Vagina (tissue), 2 donors: ENCODE data around the gene TRIM56. TPM values are rescaled to one million over a fixed set of nuclear protein-coding genes. Genes with fewer than 3 reads are reported as not detected.
"Not testable (repeated sequence)": the region's sequence is repeated elsewhere in the genome, so short reads cannot be mapped to it uniquely, and the experiment has no call there.

Experiments
- DNase-seq, 2 donors: peaks; one replicate each; pipeline ENCODE4 v3.0.0-alpha.2; 2017; ENCODE audit errors: extremely low spot score in 2 of 2
- H3K27ac ChIP-seq: fragments of 200-600 bp; sonication (generic); one replicate; pipeline ENCODE4 v1.5.1; 2019
- H3K27me3 ChIP-seq: fragments of 200-600 bp; sonication (generic); one replicate; pipeline ENCODE4 v1.5.1; 2019
- H3K36me3 ChIP-seq, 2 donors: fragments of 200-600 bp; sonication (generic); one replicate each; pipeline ENCODE4 v1.5.1; 2017 to 2019
- H3K4me1 ChIP-seq: fragments of 200-600 bp; sonication (generic); one replicate; pipeline ENCODE4 v1.5.1; 2019
- H3K4me3 ChIP-seq, 2 donors: fragments of 200-600 bp; sonication (generic); 1 replicate in 1 of 2; 2 replicates in 1 of 2; pipeline ENCODE4 v1.5.1; 2016 to 2019
- H3K9me3 ChIP-seq: fragments of 200-600 bp; sonication (generic); one replicate; pipeline ENCODE4 v1.5.1; 2019
- CTCF ChIP-seq, 3 experiments: fragments of 450-650 bp in 2 of 3; fragments of 200-600 bp in 1 of 3; sonication (generic) in 1 of 3; IDR thresholded peaks; one replicate each; pipeline ENCODE4 v1.5.1; 2017 to 2019; ENCODE audit warnings: antibody characterized with exemption in 3 of 3, mild to moderate bottlenecking in 2 of 3, moderate library complexity in 2 of 3
- POLR2A ChIP-seq, 2 donors: fragments of 450-650 bp; IDR thresholded peaks; one replicate each; pipeline ENCODE4 v1.6.1; 2017; ENCODE audit warnings: antibody characterized with exemption in 2 of 2, mild to moderate bottlenecking in 2 of 2, moderate library complexity in 2 of 2
- POLR2AphosphoS5 ChIP-seq, 2 donors: sonication (generic); formaldehyde crosslinking; IDR thresholded peaks; one replicate each; pipeline ENCODE4 v1.9.0; 2017; ENCODE audit warnings: antibody characterized with exemption in 2 of 2, mild to moderate bottlenecking in 2 of 2, low read depth in 1 of 2; ENCODE audit not compliant: insufficient read depth in 1 of 2
- intact Hi-C: fragments of 100-400 bp; cut with DNase I; formaldehyde crosslinking; loops from one replicate; pipeline ENCODE4 v1.15.1; 2023
- total RNA-seq: library from RNA; depleted of rRNA; stranded (reverse); fragments of >200 nt; gene quantifications from one replicate; pipeline ENCODE4 v1.2.3, GENCODE V29; 2016

TRIM56 gene, protein sequence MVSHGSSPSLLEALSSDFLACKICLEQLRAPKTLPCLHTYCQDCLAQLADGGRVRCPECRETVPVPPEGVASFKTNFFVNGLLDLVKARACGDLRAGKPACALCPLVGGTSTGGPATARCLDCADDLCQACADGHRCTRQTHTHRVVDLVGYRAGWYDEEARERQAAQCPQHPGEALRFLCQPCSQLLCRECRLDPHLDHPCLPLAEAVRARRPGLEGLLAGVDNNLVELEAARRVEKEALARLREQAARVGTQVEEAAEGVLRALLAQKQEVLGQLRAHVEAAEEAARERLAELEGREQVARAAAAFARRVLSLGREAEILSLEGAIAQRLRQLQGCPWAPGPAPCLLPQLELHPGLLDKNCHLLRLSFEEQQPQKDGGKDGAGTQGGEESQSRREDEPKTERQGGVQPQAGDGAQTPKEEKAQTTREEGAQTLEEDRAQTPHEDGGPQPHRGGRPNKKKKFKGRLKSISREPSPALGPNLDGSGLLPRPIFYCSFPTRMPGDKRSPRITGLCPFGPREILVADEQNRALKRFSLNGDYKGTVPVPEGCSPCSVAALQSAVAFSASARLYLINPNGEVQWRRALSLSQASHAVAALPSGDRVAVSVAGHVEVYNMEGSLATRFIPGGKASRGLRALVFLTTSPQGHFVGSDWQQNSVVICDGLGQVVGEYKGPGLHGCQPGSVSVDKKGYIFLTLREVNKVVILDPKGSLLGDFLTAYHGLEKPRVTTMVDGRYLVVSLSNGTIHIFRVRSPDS
- 19.4 TPM for total RNA-seq

GRCh38 chr7:101085162-101085964 lies at the start of gene TRIM56:
Gene TRIM56, plus strand, starts transcription at chr7:101085481. Its CDS starts 1,832 bp downstream, at chr7:101087313.
- TF ChIP-seq POLR2AphosphoS5 (IDR thresholded peaks at IDR 0.05; ENCODE audit: insufficient read depth in 1 of 2, low read depth in 1 of 2) (peak; percentile 40 to 85), CTCF (IDR thresholded peaks at IDR 0.05) (no peak), POLR2A (IDR thresholded peaks at IDR 0.05) (peak in 1 of 2 donors; percentile 47)
- Histone ChIP-seq H3K9me3 (no peaks in the 10 kb centered on the region), H3K36me3 (peaks cover 0 to 25% of the 10 kb centered on the region in 2 donors), H3K4me3 (peak within 1 kb of the TSS; percentile 76 to 90), H3K27me3 (no peaks in the 10 kb centered on the region), H3K4me1 (peaks cover 35% of the 10 kb centered on the region), H3K27ac (peak within 1 kb of the TSS; percentile 94)
- intact Hi-C loops, result loop anchor here (5.0 kb wide), 1 partner anchor 42 kb away; the partner anchor contains the start of gene SERPINE1
- peak in 1 of 2 donors; percentile 94 for DNase-seq

DNA sequence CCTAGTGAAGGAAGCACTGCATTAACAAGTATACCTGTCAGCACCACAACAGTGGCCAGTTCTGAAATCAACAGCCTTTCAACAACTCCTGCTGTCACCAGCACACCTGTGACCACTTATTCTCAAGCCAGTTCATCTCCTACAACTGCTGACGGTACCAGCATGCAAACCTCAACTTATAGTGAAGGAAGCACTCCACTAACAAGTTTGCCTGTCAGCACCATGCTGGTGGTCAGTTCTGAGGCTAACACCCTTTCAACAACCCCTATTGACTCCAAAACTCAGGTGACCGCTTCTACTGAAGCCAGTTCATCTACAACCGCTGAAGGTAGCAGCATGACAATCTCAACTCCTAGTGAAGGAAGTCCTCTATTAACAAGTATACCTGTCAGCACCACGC lies 49.3 kb upstream of the TRIM56 start:
- Histone ChIP-seq H3K4me3 (no peak overlapping the region), H3K36me3 (no peaks in the 10 kb centered on the region), H3K27ac (no peak overlapping the region), H3K4me1 (no peaks in the 10 kb centered on the region), H3K9me3 (no peaks in the 10 kb centered on the region), H3K27me3 (no peaks in the 10 kb centered on the region)
- no peak for DNase-seq
- intact Hi-C loops, result no loop called here
- no peak for TF ChIP-seq POLR2AphosphoS5 (IDR thresholded peaks at IDR 0.05; ENCODE audit: insufficient read depth in 1 of 2, low read depth in 1 of 2)
- no peak for TF ChIP-seq POLR2A (IDR thresholded peaks at IDR 0.05)
- no peak for TF ChIP-seq CTCF (IDR thresholded peaks at IDR 0.05)

GRCh38 chr7:101041283-101041682 lies 44.0 kb upstream of the TRIM56 start:
- H3K9me3 ChIP-seq, intact Hi-C loops, H3K27ac ChIP-seq, DNase-seq, H3K4me3 ChIP-seq, H3K36me3 ChIP-seq, H3K27me3 ChIP-seq, H3K4me1 ChIP-seq: not testable (repeated sequence)

DNA sequence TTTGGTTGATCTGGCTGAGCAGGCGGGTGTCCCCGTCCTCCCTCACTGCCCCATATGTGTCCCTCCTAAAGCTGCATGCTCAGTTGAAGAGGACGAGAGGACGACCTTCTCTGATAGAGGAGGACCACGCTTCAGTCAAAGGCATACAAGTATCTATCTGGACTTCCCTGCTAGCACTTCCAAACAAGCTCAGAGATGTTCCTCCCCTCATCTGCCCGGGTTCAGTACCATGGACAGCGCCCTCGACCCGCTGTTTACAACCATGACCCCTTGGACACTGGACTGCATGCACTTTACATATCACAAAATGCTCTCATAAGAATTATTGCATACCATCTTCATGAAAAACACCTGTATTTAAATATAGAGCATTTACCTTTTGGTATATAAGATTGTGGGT lies 26.9 kb upstream of the TRIM56 start:
- H3K4me3 ChIP-seq, result no peak overlapping the region
- DNase-seq, result no peak
- no peaks in the 10 kb centered on the region for H3K27me3 ChIP-seq
- H3K4me1 ChIP-seq, result no peaks in the 10 kb centered on the region
- TF ChIP-seq CTCF (IDR thresholded peaks at IDR 0.05) (no peak), POLR2AphosphoS5 (IDR thresholded peaks at IDR 0.05; ENCODE audit: insufficient read depth in 1 of 2, low read depth in 1 of 2) (no peak), POLR2A (IDR thresholded peaks at IDR 0.05) (no peak)
- intact Hi-C loops, result loop anchor here (5.0 kb wide), 1 partner anchor 161 kb away; the partner anchor contains the start of gene ACHE
- H3K27ac ChIP-seq, result no peak overlapping the region
- H3K36me3 ChIP-seq, result no peaks in the 10 kb centered on the region
- H3K9me3 ChIP-seq, result no peaks in the 10 kb centered on the region

DNA sequence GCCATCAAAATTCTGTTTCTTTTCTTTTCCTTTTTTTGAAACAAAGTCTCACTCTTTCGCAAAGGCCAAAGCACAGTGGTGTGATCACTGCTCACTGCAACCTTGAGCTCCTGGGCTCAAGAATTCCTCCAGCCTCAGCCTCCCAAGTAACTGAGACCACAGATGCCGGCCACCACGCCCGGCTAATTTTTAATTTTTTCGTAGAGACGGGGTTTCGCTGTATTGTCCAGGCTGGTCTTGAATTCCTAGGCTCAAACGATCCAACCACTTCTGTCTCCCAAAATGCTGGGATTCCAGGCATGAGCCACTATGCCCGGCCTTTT lies 25.7 kb upstream of the TRIM56 start:
- TF ChIP-seq CTCF (IDR thresholded peaks at IDR 0.05) (no peak), POLR2A (IDR thresholded peaks at IDR 0.05) (no peak), POLR2AphosphoS5 (IDR thresholded peaks at IDR 0.05; ENCODE audit: insufficient read depth in 1 of 2, low read depth in 1 of 2) (no peak)
- no peaks in the 10 kb centered on the region for H3K9me3 ChIP-seq
- H3K27me3 ChIP-seq, result no peaks in the 10 kb centered on the region
- DNase-seq, result no peak
- no peaks in the 10 kb centered on the region for H3K36me3 ChIP-seq
- intact Hi-C loops, result loop anchor here (5.0 kb wide), 1 partner anchor 162 kb away; the partner anchor contains the start of gene ACHE
- H3K4me3 ChIP-seq, result no peak overlapping the region
- H3K4me1 ChIP-seq, result no peaks in the 10 kb centered on the region
- no peak overlapping the region for H3K27ac ChIP-seq
